ENCODE data around the gene VSTM2B.

Gene VSTM2B

DNA sequence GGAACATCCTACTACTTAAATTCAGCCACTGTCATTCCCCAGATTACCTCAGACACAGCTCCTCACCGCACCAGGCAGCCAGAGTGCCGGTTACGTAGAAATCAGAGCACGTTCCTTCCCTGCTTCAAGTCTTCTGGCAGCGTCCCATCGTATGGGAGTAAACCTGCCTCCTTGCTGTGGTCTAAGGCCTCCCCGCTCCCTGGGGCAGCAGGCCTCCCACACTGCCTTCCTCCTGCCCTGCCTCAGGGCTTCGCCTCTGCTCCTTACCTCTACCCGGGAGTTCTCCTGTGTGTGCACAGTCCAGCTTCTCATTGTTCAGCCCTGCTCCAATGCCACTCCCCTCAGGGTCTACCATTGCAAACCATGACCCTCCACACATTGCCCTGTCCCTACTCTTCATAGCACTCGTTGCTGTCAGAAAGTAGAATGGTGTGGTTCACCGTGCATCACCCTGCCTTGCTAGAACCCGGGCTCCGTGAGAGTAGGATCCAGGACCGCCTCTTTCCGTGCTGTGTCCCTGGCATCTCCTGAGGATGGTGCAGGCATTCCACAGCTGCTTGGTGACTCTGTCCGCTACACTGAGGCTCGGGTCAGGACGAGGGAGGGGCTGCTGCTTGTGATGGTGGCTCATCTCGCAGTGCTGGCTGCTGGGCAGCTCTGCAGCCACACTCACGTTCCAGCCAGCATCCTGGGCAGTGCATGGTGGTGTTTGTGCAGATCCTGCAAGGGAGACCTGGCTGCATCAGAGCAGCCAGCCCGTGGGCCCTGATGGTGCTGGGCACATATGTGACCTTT is 87.2 kb downstream of the VSTM2B start:
- TF ChIP-seq, protein P1, sequence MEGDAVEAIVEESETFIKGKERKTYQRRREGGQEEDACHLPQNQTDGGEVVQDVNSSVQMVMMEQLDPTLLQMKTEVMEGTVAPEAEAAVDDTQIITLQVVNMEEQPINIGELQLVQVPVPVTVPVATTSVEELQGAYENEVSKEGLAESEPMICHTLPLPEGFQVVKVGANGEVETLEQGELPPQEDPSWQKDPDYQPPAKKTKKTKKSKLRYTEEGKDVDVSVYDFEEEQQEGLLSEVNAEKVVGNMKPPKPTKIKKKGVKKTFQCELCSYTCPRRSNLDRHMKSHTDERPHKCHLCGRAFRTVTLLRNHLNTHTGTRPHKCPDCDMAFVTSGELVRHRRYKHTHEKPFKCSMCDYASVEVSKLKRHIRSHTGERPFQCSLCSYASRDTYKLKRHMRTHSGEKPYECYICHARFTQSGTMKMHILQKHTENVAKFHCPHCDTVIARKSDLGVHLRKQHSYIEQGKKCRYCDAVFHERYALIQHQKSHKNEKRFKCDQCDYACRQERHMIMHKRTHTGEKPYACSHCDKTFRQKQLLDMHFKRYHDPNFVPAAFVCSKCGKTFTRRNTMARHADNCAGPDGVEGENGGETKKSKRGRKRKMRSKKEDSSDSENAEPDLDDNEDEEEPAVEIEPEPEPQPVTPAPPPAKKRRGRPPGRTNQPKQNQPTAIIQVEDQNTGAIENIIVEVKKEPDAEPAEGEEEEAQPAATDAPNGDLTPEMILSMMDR (IDR thresholded peaks at IDR 0.05; ENCODE audit: insufficient read depth, missing control alignments): no peak
- FAIRE-seq: no peak

GRCh38 chr19:29614046-29614445 is 88.3 kb downstream of the VSTM2B start:
- no peak for FAIRE-seq
- DNase-seq (ENCODE audit: insufficient read length, low spot score): no peak
- TF ChIP-seq, protein P1 (IDR thresholded peaks at IDR 0.05; ENCODE audit: insufficient read depth, missing control alignments): no peak

More for the DNA sequence above, 87.2 kb downstream of the VSTM2B start:
- no peak for DNase-seq (ENCODE audit: insufficient read length, low spot score)
